Dendritic cell treated with granulocyte-macrophage colony-stimulating factor and Interleukin-4, amounts not matched to agents 40 ng/mL and 50 ng/mL, for 4 days (primary cell): ENCODE data around the gene CITED2.

Source experiments
- H3K27ac Mint-ChIP-seq: one replicate; pipeline ENCODE4 v1.8.0; 2022; ENCODE audit warnings: mild to moderate bottlenecking, mixed read lengths
- H3K27me3 Mint-ChIP-seq: one replicate; pipeline ENCODE4 v1.8.0; 2022; ENCODE audit warnings: mild to moderate bottlenecking, mixed read lengths
- H3K36me3 Mint-ChIP-seq: one replicate; pipeline ENCODE4 v1.8.0; 2022; ENCODE audit warnings: low read depth, mixed read lengths
- H3K4me1 Mint-ChIP-seq: one replicate; pipeline ENCODE4 v1.8.0; 2022; ENCODE audit warnings: low read depth, mixed read lengths
- H3K4me3 Mint-ChIP-seq: one replicate; pipeline ENCODE4 v1.8.0; 2022; ENCODE audit warnings: mild to moderate bottlenecking, moderate library complexity, mixed read lengths
- H3K9me3 Mint-ChIP-seq: one replicate; pipeline ENCODE4 v1.8.0; 2022; ENCODE audit warnings: mixed read lengths
- intact Hi-C: fragments of 100-400 bp; cut with micrococcal nuclease; formaldehyde crosslinking; loops from one replicate; pipeline ENCODE4 v1.15.0; 2022

CITED2 gene

GRCh38 chr6:139323511-139324300 lies 50.7 kb downstream of the CITED2 start:
- H3K36me3 Mint-ChIP-seq: no peaks in the 10 kb centered on the region
- H3K27me3 Mint-ChIP-seq: no peaks in the 10 kb centered on the region
- H3K9me3 Mint-ChIP-seq: peaks cover 15% of the 10 kb centered on the region
- peak overlapping the region; percentile 37 for H3K4me3 Mint-ChIP-seq
- peak overlapping the region; percentile 80 for H3K27ac Mint-ChIP-seq
- intact Hi-C loops: loop anchor here (2.0 to 10.0 kb wide), 2 partner anchors 15 to 69 kb away; no protein-coding TSS in a partner anchor
- H3K4me1 Mint-ChIP-seq: peaks cover 54% of the 10 kb centered on the region
